GM18873 (cell line): ENCODE measurements around the gene CCDC89.

ENCODE experiments used
- ATAC-seq: cut with Tn5 transposase; IDR thresholded peaks from one replicate; pipeline ENCODE4 v1.9.1; 2021; ENCODE audit warnings: mild to moderate bottlenecking, moderate library complexity, moderate number of reproducible peaks; ENCODE audit not compliant: unreplicated experiment, low FRiP score

The CCDC89 gene

DNA sequence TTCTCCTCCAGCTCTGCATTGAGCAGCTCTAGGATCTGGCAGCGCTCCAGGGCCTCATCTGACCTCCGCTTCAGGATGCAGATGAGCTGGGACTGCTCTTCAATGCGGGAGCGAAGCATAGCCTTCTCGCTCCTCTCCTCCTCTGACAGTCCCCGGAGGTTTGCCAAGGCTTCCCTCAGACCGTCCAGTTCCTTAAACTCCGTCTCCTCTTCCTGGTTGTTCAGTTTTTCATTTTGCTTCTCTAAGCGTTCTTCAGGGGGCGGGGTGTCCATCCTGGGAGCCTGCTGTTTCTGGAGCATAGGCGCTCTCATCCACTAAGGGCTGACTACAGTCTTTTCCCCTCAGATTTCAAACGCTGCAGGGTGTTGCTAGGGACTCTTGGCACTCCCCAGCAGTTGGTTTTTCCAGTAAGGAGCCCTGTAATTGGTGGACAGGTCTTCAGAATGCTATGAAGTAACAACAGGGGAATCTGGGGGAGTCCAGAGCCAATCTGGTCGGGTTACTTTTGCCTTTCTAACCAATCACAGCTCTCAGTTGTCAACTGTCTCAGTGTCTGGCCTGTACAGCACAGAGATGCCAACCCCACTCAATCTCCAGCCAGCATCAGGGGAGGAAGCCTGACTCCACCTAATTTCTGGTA is at the start of gene CCDC89:
Gene CCDC89, minus strand, starts transcription at position 376 of the 640 bp plus-strand sequence. Its CDS starts 65 bp downstream, at position 311.
- no peak for ATAC-seq

DNA sequence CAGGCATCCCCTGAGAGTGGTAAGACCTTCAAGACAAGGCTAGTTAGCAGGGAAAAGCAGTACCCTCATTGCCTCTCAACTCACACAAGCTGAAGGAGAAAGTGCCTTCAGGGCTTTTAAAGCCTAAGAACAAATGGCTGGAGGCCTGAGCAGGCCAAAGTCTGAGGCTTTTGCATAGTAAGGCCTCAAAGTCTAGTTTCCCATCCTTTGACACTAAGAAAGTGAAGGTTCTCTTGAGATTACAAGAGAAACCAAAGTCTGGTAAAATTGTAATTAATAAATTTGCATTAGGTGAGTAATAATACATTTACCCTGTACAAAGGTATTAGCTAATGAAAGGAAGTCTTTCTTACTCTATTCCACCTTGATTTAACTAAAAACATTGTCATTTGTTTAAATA is 47.0 kb upstream of the CCDC89 start:
- ATAC-seq = no peak

- ATAC-seq = no peak
Observed at GRCh38 chr11:85726381-85726780, 40.4 kb upstream of the CCDC89 start.

GRCh38 chr11:85725510-85726258 is 39.7 kb upstream of the CCDC89 start:
- no peak for ATAC-seq

DNA sequence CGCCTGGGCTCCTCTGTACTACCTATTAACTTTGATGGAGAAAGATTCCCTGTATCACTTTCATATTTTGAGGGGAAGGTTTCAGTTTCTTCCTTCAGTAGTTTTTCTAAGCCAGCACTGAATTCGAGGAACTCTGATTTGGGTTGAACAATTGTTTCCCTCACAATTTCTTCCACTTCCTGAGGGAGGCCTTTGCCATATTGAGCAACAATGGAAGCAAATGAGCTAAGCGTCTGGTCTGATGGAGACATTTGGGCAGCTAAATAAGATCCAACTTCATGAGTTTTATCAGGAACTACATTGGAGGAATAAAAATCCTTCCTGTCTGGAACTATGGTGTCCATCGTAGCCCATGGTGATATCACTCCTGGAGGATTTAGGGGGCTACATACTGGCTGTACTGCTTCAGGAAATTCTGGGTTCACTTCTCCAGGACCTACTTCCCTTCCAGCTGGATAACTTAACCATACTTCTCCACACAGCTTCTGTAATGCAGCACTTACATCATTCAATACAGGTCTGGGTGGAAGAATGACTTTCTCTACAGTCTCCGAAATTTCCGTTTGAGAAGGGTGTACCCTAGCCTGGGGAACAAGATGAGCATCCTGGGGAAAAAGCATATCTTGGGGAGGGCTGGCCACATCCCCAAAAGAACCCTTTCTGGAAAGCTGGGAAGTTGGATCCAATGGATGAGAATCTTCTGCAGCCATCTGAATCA is 38.9 kb upstream of the CCDC89 start:
- no peak for ATAC-seq

- no peak for ATAC-seq
Observed at GRCh38 chr11:85723088-85723487, 37.1 kb upstream of the CCDC89 start.

GRCh38 chr11:85721191-85721590 is 35.2 kb upstream of the CCDC89 start:
- no peak for ATAC-seq

- no peak for ATAC-seq
Observed at GRCh38 chr11:85718991-85719807, 33.2 kb upstream of the CCDC89 start.

DNA sequence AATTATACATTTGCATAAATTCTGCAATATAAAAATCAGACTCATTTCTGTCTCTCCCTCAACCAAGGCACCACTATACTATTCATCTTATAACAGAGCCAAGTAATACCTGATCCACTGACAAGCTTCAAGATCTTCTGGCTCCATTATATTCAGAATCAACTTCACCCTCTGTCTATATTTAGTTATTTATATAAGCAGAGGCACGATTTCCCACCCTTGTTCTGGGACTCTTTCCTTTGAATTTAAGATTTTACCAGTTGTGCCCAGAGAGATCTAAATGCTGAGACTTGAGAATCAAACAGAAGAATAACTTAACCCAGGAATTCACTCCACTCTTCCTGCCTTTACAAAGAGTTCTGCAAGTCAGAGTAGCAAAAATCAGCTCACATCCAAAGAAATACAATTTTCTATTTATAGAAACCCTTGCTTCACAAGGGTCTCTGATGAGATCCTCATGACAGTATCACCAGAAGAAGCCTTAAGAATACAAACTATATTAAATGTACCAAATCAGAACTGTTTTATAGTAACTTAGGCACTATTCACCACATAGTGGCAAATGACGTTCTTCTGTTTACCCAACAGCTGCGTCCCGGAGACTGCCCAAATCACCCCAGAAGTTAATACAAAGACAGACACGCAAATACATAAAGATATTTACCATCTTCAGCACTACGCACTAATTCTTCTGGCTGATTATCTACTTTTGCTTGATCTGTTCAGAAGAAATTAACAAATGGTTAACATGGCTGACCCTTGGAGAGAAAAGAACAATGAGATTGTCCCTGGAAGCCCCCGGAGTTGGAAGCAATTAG is 32.3 kb upstream of the CCDC89 start:
- ATAC-seq = no peak

GRCh38 chr11:85717429-85717828 is 31.4 kb upstream of the CCDC89 start:
- ATAC-seq = no peak

DNA sequence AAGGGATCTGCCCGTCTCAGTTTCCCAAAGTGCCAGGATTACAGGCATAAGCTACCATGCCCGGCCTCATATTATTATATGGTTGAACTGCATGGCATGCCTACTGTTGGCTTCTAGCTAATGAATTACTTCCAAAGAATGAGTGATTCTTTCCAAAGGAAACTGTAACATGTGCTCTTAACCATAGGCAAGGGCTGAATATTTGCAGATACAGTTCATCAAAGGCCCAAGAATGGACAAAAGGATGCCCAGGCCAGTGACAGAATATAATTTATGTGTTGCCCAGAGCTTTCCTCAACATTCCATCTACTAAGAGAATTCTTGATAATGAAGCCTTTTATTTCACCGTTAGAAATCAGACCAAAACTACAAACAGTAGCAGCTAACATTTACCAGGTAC is 27.0 kb upstream of the CCDC89 start:
- ATAC-seq = no peak

GRCh38 chr11:85710917-85711316 is 24.9 kb upstream of the CCDC89 start:
- ATAC-seq = no peak

DNA sequence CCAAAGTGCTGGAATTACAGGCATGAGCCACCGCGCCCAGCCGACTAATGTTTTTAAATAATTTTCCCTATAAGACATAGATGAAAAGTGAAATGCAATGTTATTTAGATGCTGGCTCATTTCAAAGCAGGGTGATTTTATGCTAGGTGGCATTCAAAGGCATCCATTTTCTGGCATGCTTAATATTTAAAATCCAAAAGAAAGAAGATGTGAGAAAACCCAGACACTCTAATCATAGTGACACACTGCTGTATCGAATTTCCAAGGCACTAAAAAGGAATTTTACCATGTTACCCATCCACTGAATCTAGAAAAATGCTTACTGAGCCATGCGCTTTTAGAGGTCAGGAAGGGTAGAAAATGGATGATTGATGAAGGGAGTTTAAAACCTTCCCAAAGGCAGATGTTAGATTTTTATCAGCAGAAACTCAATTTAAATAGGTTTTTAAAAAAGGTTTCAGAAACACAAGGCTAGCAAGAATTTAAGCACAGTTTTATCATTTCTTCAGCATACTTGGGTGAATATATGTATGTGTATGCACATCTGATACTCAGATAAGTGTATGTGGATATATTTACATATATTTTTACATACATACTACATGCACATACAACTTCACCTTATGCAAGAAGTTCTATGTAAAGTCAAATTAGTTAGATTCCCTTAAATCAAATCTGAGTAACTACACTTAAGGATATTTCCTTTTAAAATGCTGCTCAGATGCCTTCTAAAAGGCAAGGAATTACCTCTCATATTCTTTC is 24.1 kb upstream of the CCDC89 start:
- ATAC-seq = no peak

DNA sequence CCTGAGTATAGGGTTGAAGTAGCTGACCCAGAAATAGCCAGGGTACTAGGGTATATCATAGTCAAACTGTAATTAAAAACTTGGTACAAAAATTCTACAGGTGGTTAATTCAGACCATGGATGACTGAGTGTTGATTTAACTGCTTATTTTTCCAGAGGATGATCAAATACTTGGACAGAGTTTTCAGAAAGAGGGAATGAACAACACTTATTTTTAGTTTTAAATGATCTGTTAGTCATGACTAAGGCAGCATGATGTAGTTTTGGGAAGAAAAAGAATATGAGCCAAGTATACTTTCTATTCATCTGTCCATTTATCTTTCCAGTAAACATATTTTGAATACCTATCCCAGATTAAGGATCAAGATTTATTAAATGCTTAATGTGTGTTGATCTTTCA is 19.8 kb upstream of the CCDC89 start:
- ATAC-seq = no peak

DNA sequence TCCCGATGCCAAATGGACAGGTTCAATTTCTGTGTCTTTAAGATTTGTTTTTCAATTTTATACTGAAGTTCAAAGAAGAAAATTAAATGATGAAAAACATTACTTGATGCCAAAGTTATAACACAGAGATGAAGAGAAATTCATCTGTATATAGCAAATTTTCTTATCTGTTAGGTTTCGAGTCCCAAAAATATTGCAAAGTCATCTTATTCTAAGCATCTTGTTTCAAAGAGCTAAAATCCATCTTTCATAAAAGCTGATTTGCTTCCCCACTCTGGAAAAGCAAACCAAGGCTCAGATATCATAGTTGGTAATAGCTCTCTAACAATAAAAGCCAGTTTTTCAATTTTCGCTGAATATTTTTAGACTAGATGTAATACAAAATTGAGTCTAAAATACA is 19.0 kb upstream of the CCDC89 start:
- no peak for ATAC-seq

- ATAC-seq = peak; percentile 93
Observed at GRCh38 chr11:85699957-85700741, 14.2 kb upstream of the CCDC89 start.

DNA sequence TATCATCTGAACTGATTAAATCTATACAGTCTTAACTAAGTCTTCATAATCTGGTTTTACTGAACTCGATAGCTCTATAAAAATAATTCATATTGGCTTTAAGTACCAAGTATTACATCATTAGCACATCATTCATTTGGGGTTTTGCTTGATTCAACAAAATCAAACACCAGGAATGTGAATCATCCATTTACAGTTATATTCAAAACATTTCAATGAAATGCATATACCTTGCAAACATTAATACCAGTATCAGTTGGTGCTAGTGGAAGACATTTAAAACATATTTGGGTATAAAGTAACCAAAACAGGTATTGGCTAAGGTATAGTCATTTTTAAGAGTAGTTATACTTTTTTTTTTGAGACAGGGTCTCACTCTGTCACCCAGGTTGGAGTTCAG is 12.2 kb upstream of the CCDC89 start:
- no peak for ATAC-seq

- no peak for ATAC-seq
Observed at GRCh38 chr11:85697747-85698146, 11.8 kb upstream of the CCDC89 start.
